KMS-11 (cell line): ENCODE data around the gene KLK13.

Experiments used
- H2AFZ ChIP-seq: fragments of 200-600 bp; sonication (generic); 2 replicates; pipeline ENCODE4 v1.6.1; 2016; ENCODE audit warnings: antibody characterized with exemption, mixed run types, low read depth
- H3K27ac ChIP-seq: fragments of 200-600 bp; sonication (generic); 2 replicates; pipeline ENCODE4 v1.6.1; 2016; ENCODE audit warnings: mild to moderate bottlenecking, mixed run types
- H3K27me3 ChIP-seq: fragments of 200-600 bp; sonication (generic); 2 replicates; pipeline ENCODE4 v1.6.1; 2017; ENCODE audit warnings: mild to moderate bottlenecking, low read depth, mixed run types, moderate library complexity; ENCODE audit not compliant: insufficient read depth
- H3K36me3 ChIP-seq: fragments of 200-600 bp; sonication (generic); 2 replicates; pipeline ENCODE4 v1.6.1; 2017; ENCODE audit warnings: mild to moderate bottlenecking, mixed run types; ENCODE audit not compliant: insufficient read depth
- H3K4me1 ChIP-seq: fragments of 200-600 bp; sonication (generic); 2 replicates; pipeline ENCODE4 v1.6.1; 2016; ENCODE audit warnings: mild to moderate bottlenecking, low read depth, mixed run types; ENCODE audit not compliant: poor library complexity, severe bottlenecking
- H3K4me2 ChIP-seq: fragments of 200-600 bp; sonication (generic); 2 replicates; pipeline ENCODE4 v1.7.0; 2016; ENCODE audit warnings: mild to moderate bottlenecking, mixed run types
- H3K4me3 ChIP-seq: fragments of 200-600 bp; sonication (generic); IDR thresholded peaks from 2 replicates; pipeline ENCODE4 v1.6.1; 2017; ENCODE audit warnings: low read depth, low read length, mixed read lengths; ENCODE audit not compliant: insufficient read depth
- H3K79me2 ChIP-seq: fragments of 200-600 bp; sonication (generic); 2 replicates; pipeline ENCODE4 v1.6.1; 2016; ENCODE audit warnings: low read depth, mixed run types; ENCODE audit not compliant: insufficient read depth
- H3K9ac ChIP-seq: fragments of 200-600 bp; sonication (generic); 2 replicates; pipeline ENCODE4 v1.6.1; 2016; ENCODE audit warnings: mild to moderate bottlenecking, mixed run types
- H4K20me1 ChIP-seq: fragments of 200-600 bp; sonication (generic); 2 replicates; pipeline ENCODE4 v1.6.1; 2016; ENCODE audit warnings: mild to moderate bottlenecking, mixed run types; ENCODE audit not compliant: insufficient read depth
- TF ChIP-seq, protein P1 (sequence below): fragments of 200-600 bp; sonication (generic); conservative IDR thresholded peaks from 2 replicates; pipeline ENCODE4 v1.6.1; 2017; ENCODE audit warnings: low read depth, mild to moderate bottlenecking, antibody characterized with exemption, low read length, moderate library complexity, mixed read lengths

KLK13 gene

GRCh38 chr19:51020988-51021651 is 43.8 kb downstream of the KLK13 start:
- H3K9ac ChIP-seq: no peak overlapping the region
- H2AFZ ChIP-seq: no peak overlapping the region
- H3K36me3 ChIP-seq: no peaks in the 10 kb centered on the region
- TF ChIP-seq, protein P1, sequence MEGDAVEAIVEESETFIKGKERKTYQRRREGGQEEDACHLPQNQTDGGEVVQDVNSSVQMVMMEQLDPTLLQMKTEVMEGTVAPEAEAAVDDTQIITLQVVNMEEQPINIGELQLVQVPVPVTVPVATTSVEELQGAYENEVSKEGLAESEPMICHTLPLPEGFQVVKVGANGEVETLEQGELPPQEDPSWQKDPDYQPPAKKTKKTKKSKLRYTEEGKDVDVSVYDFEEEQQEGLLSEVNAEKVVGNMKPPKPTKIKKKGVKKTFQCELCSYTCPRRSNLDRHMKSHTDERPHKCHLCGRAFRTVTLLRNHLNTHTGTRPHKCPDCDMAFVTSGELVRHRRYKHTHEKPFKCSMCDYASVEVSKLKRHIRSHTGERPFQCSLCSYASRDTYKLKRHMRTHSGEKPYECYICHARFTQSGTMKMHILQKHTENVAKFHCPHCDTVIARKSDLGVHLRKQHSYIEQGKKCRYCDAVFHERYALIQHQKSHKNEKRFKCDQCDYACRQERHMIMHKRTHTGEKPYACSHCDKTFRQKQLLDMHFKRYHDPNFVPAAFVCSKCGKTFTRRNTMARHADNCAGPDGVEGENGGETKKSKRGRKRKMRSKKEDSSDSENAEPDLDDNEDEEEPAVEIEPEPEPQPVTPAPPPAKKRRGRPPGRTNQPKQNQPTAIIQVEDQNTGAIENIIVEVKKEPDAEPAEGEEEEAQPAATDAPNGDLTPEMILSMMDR: peak; percentile 45; the same call in 1 of the 2 replicates
- no peaks in the 10 kb centered on the region for H3K79me2 ChIP-seq
- H4K20me1 ChIP-seq: no peaks in the 10 kb centered on the region
- no peak overlapping the region for H3K27ac ChIP-seq
- peaks cover 2% of the 10 kb centered on the region; the same call in 1 of the 2 replicates for H3K27me3 ChIP-seq
- H3K4me1 ChIP-seq: no peaks in the 10 kb centered on the region
- H3K4me3 ChIP-seq: no peak overlapping the region
- H3K4me2 ChIP-seq: no peak overlapping the region

GRCh38 chr19:51019544-51019925 is 45.4 kb downstream of the KLK13 start, which contains the start of gene KLK10:
Gene KLK10 (minus strand): TSS chr19:51019709. CDS start chr19:51019130, 579 bp downstream.
- Histone ChIP-seq H2AFZ (no peak within 1 kb of the TSS), H3K79me2 (no peaks in the 10 kb centered on the region), H3K27ac (no peak within 1 kb of the TSS), H3K27me3 (peaks cover 2% of the 10 kb centered on the region; the same call in 1 of the 2 replicates), H3K36me3 (no peaks in the 10 kb centered on the region), H3K4me1 (no peaks in the 10 kb centered on the region), H3K4me2 (no peak within 1 kb of the TSS), H3K9ac (no peak within 1 kb of the TSS), H4K20me1 (no peaks in the 10 kb centered on the region), H3K4me3 (no peak within 1 kb of the TSS)
- TF ChIP-seq, protein P1: no peak

- Histone ChIP-seq H2AFZ (no peak overlapping the region), H4K20me1 (no peaks in the 10 kb centered on the region), H3K36me3 (no peaks in the 10 kb centered on the region), H3K4me2 (no peak overlapping the region), H3K79me2 (no peaks in the 10 kb centered on the region), H3K4me3 (no peak overlapping the region), H3K27ac (no peak overlapping the region), H3K9ac (no peak overlapping the region), H3K27me3 (peaks cover 2% of the 10 kb centered on the region; the same call in 1 of the 2 replicates), H3K4me1 (no peaks in the 10 kb centered on the region)
- TF ChIP-seq, protein P1: no peak
Measured at GRCh38 chr19:51018745-51019543, 45.9 kb downstream of the KLK13 start.

- no peaks in the 10 kb centered on the region for H4K20me1 ChIP-seq
- no peak overlapping the region for H3K4me3 ChIP-seq
- H3K79me2 ChIP-seq: no peaks in the 10 kb centered on the region
- no peaks in the 10 kb centered on the region for H3K36me3 ChIP-seq
- TF ChIP-seq, protein P1: peak; percentile 47; the same call in 1 of the 2 replicates
- no peak overlapping the region for H3K9ac ChIP-seq
- H2AFZ ChIP-seq: no peak overlapping the region
- H3K27ac ChIP-seq: no peak overlapping the region
- H3K27me3 ChIP-seq: peaks cover 2% of the 10 kb centered on the region; the same call in 1 of the 2 replicates
- no peak overlapping the region for H3K4me2 ChIP-seq
- no peaks in the 10 kb centered on the region for H3K4me1 ChIP-seq
Measured at GRCh38 chr19:51016798-51017683, 47.9 kb downstream of the KLK13 start.
